NCI-H526 (cell line): ENCODE measurements around the gene MSRB3.
"Not testable (repeated sequence)": the region's sequence is repeated elsewhere in the genome, so short reads cannot be mapped to it uniquely, and the experiment has no call there.

ENCODE experiments used
- DNase-seq, 2 experiments: peaks; one replicate each; lab custom pipeline; 2025; lab: John Stamatoyannopoulos, UW

Gene MSRB3

DNA sequence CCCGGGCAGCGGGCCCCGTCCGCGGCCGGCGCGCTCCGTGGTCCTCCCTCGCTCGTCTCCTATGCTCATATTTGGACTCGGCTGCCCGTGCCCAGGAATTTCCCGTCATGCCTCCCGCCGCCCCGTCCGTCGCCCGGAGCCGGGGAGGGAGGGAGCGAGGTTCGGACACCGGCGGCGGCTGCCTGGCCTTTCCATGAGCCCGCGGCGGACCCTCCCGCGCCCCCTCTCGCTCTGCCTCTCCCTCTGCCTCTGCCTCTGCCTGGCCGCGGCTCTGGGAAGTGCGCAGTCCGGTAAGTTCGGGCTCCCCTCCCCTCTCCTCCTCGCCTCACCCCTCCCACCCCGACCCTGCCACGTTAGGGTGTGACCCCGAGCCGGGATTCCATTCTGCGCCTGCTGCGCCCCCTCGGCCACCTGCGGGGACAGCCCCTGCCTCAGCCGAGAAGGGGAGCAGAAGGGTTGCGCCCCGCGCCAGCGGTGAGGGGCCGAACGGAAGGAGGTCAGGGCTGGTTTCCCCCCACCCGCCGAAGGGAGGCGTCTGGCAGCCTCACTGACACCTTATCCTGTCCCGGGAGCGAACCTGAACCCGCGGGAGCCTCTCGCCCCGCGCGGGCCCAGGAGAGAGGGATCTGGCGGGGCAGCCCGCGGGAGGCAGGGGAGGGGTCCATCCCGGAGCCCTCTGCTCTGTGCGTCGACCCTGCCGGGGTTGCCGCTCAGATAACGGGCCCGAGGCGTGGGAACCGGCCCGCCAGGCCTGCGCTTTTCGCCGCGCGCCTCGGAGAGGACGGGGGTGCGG lies at the start of gene MSRB3:
TSS of gene MSRB3 (plus strand) at position 108 of the 793 bp plus-strand sequence. CDS start 29,897 bp downstream, outside the sequence.
- peak in 1 of 2 experiments; percentile 57 for DNase-seq

DNA sequence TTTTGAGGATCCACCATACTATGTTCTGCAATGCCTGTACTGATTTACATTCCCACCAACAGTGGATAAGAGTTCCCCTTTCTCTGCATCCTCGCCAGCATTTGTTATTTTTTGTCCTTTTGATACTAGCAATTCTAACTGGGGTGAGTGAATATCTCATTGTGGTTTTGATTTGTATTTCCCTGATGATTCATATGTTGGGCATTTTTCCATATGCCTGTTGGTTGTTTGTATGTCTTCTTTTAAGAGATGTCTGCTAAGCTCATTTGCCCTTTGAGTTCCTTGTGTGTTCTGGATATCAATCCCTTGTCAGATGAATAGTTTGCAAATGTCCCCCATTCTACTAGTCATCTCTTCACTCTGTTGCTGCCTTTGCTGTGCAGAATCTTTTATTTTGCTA lies 49.0 kb upstream of the MSRB3 start:
- no peak for DNase-seq

DNA sequence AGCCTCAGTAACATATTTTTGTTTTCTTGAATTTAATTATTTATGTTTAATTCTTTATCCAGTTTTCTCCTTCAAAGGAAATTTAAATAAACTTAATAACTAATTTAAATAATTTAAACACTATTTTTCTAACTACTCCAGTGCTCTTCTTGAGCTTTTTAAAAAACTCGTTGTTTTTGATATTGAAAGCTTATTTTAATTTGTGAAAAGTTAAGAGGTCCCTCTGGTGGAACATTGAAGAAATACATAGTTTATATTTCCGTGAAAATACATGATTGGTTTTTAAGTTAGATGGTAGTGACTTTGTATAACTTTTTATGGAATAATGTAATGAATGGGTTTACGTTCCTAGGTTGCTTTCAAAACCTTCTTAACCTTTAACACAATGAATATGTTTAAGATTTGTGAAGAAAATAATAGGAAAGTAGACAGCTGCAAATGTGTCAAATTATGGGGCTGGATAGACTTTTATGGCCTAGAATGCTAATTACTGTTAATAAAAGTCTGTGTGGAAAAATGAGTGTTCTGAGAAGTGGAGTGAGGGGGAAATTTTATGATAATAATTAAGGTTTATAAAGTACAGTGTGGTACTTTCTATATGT lies 45.9 kb upstream of the MSRB3 start:
- peak in 1 of 2 experiments; percentile 30 for DNase-seq

DNA sequence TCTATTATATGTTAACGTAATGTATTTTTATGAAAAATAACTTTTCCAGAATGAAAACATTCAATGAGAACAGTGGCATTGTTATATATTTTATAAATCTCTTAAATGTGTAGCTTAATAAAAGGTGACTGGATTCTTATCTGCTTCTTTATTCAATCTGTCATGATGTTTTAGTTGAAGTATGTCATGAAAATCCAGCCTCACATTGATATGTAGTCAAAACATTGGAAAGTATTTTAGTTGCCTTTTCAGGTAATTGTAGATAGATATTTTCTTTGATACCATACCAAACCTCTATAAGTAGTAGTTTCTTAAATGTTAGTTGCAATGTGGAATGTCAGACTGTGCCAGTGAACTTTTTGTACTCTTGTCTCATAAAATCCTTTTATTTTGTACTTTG lies 41.3 kb upstream of the MSRB3 start:
- DNase-seq = no peak

DNA sequence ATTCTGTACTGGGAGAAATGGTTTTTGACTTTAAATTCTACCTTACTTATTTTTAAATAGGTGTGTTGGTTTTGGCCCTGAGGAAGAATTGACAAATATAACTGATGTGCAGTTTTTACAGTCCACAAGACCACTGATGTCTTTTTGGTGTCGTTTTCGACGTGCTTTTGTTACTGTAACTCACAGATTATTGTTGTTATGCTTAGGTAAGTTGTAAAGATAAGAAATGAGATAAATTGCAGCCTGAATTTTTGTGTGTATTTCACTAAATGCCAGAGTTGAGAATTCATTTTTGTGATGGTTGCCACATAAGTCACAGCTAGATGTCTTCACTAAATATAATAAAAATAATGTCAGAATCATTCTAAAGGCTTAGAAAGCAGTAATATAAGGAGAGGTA lies 39.9 kb upstream of the MSRB3 start:
- DNase-seq = no peak

- no peak for DNase-seq
These were observed 29.5 kb upstream of the MSRB3 start for GRCh38 chr12:65248656-65249633.

DNA sequence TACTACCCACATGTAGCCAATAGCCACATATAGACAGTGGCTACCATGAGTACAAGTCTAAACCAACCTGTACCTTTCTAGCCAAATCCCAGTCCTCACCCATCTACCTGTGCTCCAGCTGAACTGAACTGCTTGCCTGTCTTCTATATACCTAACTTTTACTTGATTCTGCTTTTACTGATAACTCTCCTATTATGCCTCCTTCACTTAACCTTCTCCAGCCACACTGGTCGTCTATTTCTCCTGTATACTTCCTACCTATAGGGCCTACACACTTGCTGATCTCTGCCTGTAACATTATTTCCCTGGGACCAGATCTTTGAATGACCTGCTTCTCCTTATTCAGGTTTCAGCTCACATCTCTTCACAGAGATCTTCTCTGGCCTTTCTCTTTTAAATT lies 26.0 kb upstream of the MSRB3 start:
- DNase-seq = no peak

DNA sequence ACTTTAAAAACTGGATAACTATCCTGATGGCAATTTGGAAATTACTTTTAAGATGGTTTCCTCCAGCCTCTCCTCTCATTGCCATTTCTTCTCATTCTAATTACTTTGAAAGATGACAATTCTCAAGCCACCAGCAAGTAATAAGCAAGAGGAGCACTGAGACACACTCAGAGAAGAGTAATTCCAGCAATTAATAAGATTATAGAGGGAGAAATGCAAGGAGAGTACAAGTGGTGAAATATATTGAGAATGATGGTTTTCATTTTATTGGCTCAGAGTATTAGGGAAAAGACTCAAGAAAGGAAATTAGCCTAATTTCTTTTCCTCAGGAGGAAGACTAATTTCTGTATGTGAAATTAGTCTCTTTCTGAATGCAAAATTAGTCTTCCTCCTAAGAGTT lies 20.5 kb upstream of the MSRB3 start:
- no peak for DNase-seq

DNA sequence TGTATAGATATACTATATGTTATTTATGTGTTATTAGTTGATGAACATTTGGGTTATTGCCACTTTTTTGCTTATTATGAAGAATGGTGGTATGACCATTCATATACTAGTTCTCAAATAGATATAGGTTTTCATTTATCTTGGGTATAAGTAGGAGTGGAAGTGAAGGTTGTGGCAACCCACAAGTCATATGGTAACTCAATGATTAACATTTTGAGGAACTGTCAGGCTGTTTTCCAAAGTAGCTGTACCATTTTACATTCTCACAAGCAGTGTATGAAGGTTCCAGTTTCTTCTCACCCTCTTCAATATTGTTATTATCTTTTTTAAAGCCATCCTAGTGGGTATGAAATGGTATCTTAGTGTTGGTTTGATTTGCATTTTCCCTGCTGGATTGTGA lies 19.0 kb upstream of the MSRB3 start:
- no peak for DNase-seq

- DNase-seq = no peak
These were observed 14.7 kb upstream of the MSRB3 start for GRCh38 chr12:65263777-65264176.

DNA sequence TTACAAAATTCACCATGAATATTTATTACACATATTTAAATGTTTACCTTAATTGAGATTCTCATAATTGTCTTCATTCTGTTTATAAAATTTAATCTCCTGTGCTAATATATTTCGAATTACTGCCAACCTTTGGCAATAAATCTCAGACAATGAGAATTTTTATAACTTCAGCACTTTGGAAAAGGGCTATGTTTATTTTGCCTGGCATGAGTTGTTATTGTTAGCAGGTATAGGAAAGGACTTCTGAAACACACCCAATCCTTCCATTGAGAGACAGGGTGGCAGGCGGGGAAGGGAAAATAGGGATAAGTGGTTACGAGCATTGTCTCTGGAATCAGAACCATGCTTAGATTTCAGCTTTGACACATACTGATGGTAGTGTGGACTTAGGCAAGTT lies 12.1 kb upstream of the MSRB3 start:
- DNase-seq = no peak

GRCh38 chr12:65269603-65270002 lies 8.9 kb upstream of the MSRB3 start:
- no peak for DNase-seq

GRCh38 chr12:65274602-65275272 lies 3.7 kb upstream of the MSRB3 start:
- DNase-seq = no peak

GRCh38 chr12:65275627-65276026 lies 2.9 kb upstream of the MSRB3 start:
- no peak for DNase-seq

- DNase-seq = no peak
These were observed 1.5 kb upstream of the MSRB3 start for GRCh38 chr12:65276916-65277530.

DNA sequence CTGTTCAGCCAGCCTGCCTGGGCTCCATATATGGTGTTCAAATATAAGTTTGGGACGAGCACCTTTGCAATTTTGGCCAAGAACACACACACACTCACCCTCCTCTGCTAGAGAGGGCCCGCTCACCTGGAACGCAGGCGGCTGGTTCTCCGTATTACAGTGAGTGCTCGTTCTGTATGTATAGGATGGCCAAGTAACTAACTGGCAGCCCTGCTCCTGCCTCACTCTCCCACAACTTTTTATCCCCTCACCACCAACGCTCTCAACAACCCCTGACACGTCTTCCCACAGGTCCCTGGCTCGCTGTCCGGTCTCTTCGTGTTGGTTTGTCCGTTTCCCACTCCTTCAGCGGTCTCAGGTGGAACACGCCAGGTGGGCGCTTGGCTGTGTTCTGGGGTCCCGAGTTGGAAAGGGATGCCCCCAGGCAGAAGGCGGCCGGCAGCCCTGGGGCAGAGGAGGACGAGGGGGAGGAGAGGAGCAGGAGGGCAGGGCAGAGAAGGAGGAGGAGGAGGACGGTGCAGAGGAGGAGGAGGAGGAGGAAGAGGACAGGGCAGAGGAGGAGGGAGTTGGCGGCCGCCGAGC lies 398 bp upstream of the MSRB3 start:
- no peak for DNase-seq

DNA sequence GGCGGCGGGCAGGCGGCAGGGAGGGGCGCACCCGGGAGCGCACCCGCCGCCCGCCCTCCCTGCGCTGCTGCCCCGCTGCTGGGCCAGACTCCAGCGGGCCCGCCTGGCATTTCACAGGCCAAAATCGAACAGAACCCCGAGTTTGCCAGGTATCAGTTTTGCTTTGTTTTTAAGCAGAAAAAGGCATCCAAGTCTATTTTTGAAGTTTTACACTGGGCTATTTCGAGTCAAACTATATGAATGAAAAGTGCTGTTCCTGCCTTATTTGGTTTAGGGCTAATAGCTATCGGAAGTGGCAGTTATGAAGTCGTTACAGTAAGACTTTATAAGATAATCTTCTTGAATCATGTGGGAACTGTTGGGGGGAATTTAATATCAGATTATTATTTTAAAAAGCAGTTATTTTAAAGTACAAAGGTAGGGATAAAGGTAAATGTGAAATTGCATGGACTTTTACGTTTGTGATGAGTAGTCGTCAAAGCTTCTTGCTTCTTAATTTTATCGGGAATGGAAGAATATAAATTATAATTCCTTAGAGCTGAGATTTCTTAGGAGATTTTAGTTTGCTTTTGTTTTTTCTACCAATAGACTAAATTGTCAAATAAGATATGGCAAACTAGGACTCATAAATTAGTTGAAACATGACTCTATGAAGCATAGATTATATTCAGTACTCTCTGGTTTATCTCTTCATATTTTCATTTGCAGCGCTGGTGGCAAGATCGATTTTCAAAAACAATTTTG lies 1.1 kb downstream of the MSRB3 start:
- DNase-seq = no peak

- no peak for DNase-seq
These were observed 1.8 kb downstream of the MSRB3 start for GRCh38 chr12:65280306-65280705.

- DNase-seq = no peak
These were observed 4.4 kb downstream of the MSRB3 start for GRCh38 chr12:65282840-65283239.

DNA sequence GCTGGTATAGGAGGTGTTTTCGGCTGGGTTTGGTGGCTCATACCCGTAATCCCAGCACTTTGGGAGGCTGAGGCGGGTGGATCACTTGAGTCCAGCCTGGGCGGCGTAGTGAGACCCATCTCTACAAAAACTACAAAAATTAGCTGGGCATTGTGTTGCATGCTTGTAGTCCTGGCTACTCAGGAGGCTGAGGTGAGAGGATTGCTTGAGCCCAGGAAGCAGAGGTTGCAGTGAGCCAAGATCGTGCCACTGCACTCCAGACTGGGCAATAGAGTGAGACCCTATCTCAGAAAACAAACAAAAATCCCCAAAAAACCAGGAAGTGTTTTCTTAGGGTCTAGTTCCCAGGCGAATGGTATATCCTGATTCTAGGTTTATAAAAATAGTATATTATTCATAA lies 7.0 kb downstream of the MSRB3 start:
- DNase-seq = not testable (repeated sequence)
